Measurements from ENCODE around the gene PAMR1. TPM values are rescaled to one million over a fixed set of nuclear protein-coding genes. Genes with fewer than 3 reads are reported as not detected.
A peak's percentile ranks its signal among the peaks of the same experiment; 100 is the strongest.

The PAMR1 gene
- total RNA-seq, 1 donor from 2014 or later: 4.6 TPM

DNA sequence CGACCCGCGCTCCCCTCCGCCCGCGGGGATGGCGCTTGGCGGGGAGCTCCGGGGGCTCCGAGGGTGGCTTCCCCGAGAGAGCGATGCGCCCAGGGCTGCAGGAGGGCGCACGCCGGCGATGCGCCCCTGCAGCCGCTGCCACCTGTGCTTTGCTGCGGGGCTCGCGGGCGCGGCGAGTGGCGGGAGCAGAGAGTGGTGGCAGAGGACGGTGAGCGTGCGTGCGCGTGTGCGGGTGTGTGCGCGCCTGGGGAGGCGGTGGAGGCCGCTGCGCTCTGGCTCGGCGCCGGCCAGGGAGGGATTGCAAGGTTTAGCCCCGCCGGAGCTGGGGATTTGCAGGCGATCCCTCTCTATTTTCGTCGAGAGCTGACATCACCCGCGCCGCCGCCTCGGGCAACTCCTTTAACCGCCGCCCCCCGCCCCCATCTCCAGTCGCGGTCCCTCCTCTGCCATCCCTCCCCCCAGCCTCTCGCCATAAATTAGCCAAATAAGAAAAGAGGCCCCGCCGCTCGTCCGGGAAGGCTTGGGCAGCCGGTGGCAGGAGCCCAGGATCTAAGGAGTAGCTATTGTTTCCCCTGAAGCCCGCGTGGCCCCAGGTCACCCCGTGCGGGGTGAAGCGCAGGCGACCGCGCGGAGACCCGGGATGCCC lies 106.1 kb downstream of the PAMR1 start, which contains the start of gene SLC1A2:
SLC1A2 (minus strand) TSS at position 375 of the 646 bp plus-strand sequence. CDS start 592 bp downstream, outside the sequence.
- intact Hi-C loops (cut with DNase I): no loop called here
- Histone ChIP-seq H3K27me3 (peaks cover 10% of the 10 kb centered on the region), H3K27ac (no peak within 1 kb of the TSS), H3K36me3 (no peaks in the 10 kb centered on the region), H3K4me3 (peak within 1 kb of the TSS; percentile 44 to 66), H3K9me3 (no peaks in the 10 kb centered on the region), H3K4me1 (peaks cover 3 to 22% of the 10 kb centered on the region in 2 donors)
- no peak for DNase-seq (ENCODE audit: low spot score in 2 of 2)
- TF ChIP-seq, protein P1, sequence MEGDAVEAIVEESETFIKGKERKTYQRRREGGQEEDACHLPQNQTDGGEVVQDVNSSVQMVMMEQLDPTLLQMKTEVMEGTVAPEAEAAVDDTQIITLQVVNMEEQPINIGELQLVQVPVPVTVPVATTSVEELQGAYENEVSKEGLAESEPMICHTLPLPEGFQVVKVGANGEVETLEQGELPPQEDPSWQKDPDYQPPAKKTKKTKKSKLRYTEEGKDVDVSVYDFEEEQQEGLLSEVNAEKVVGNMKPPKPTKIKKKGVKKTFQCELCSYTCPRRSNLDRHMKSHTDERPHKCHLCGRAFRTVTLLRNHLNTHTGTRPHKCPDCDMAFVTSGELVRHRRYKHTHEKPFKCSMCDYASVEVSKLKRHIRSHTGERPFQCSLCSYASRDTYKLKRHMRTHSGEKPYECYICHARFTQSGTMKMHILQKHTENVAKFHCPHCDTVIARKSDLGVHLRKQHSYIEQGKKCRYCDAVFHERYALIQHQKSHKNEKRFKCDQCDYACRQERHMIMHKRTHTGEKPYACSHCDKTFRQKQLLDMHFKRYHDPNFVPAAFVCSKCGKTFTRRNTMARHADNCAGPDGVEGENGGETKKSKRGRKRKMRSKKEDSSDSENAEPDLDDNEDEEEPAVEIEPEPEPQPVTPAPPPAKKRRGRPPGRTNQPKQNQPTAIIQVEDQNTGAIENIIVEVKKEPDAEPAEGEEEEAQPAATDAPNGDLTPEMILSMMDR (IDR thresholded peaks at IDR 0.05): no peak

DNA sequence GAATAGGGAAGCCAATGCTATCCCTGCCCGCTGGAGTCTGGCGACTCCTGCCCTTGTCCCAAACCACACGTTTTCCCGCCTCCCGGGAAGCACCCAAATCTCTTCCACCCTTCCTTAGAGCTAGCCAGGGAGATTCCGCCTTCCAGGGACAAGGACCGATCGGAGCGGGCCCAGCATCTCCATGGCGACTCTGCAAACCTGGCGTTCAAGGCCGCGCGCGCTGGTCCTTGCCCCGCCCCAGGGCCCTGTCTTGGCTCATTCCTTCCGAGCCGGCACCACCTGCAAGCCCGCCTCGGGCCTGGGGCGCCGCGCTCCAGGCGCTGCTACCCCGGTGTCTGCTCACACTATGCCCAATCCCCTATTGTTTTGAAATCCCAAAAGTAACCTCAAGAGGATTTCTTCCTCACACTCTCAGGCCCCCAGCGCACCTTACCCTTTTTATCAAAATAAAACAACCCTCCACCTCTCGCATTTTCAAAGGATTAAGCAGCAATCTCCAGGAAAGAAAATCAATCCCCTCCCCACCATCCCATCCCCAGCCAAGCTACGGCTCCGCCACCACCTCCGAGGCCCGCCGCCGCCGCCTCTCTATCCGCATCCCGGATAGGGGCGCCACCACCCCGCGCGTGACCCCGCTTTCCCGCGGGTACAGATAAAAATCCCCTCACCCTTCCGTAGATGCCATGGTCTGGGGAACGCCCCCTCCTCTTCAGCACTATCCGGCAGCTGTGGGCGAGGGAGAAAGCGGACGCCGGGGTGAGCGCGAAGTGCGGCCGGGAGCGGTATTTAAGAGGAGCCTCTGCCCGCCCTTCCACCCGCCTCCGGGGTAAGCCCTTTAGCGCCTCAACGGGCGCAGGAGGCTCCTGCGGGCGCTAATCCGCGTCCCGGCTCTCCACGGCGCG lies 106.9 kb downstream of the PAMR1 start:
- Histone ChIP-seq H3K9me3 (no peaks in the 10 kb centered on the region), H3K4me1 (peaks cover 3 to 22% of the 10 kb centered on the region in 2 donors), H3K27ac (no peak overlapping the region), H3K36me3 (no peaks in the 10 kb centered on the region), H3K4me3 (peak overlapping the region; percentile 44 to 66), H3K27me3 (peaks cover 10% of the 10 kb centered on the region)
- TF ChIP-seq, protein P1 (IDR thresholded peaks at IDR 0.05): no peak
- DNase-seq (ENCODE audit: low spot score in 2 of 2): no peak
- intact Hi-C loops (cut with DNase I): no loop called here

DNA sequence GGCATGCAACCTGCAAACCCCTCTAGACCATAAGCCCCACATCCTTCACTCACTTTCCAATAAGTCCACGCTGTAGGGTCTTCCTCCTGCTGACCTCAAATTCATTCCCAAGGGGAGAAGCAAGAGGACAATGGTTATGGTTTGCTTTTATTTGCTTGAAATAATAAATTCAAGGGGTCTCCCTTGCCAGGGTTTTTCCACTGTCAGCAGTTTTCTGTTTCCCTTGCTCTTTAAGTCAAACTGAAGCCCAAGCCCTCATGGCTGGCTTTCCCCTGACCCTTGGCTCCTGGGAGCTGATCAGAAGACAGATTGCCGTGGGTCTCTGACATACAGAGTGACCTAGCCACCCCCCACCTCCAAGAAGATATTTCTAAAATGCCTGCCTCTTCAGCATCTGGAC lies 109.9 kb downstream of the PAMR1 start:
- Histone ChIP-seq H3K27me3 (peaks cover 10% of the 10 kb centered on the region), H3K9me3 (no peaks in the 10 kb centered on the region), H3K4me3 (no peak overlapping the region), H3K4me1 (peaks cover 3 to 22% of the 10 kb centered on the region in 2 donors), H3K36me3 (no peaks in the 10 kb centered on the region), H3K27ac (no peak overlapping the region)
- TF ChIP-seq, protein P1 (IDR thresholded peaks at IDR 0.05): no peak
- intact Hi-C loops (cut with DNase I): no loop called here
- no peak for DNase-seq (ENCODE audit: low spot score in 2 of 2)

- peaks cover 3 to 16% of the 10 kb centered on the region in 2 donors for H3K4me1 ChIP-seq
- H3K27me3 ChIP-seq: peaks cover 10% of the 10 kb centered on the region
- intact Hi-C loops (cut with DNase I): no loop called here
- TF ChIP-seq, protein P1 (IDR thresholded peaks at IDR 0.05): no peak
- no peak for DNase-seq (ENCODE audit: low spot score in 2 of 2)
- H3K4me3 ChIP-seq: no peak overlapping the region
- H3K9me3 ChIP-seq: no peaks in the 10 kb centered on the region
- H3K27ac ChIP-seq: no peak overlapping the region
- no peaks in the 10 kb centered on the region for H3K36me3 ChIP-seq
Measured at GRCh38 chr11:35414776-35415175, 110.6 kb downstream of the PAMR1 start.

DNA sequence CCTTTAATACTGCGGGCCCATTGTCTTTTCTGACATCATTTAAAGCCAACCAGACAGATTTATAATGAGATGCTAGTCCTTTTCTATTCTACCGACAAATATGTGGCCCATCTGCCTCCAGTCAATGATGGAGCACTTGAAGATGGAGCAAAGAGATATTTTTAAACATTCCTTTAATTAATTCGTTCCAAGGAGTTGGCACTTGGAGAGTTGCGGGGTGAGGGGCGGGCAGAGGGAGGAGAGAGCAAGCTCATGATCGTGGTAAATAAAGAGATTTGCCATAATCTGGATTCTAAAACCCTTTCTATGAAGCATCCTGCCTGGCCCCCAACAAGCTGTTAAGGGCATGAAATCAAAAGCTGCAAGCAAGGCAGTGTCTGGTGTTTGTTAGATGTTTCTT lies 111.1 kb downstream of the PAMR1 start:
- intact Hi-C loops (cut with DNase I): no loop called here
- DNase-seq (ENCODE audit: low spot score in 2 of 2): no peak
- TF ChIP-seq, protein P1 (IDR thresholded peaks at IDR 0.05): no peak
- Histone ChIP-seq H3K9me3 (no peaks in the 10 kb centered on the region), H3K36me3 (no peaks in the 10 kb centered on the region), H3K4me3 (no peak overlapping the region), H3K4me1 (peaks cover 3 to 12% of the 10 kb centered on the region in 2 donors), H3K27ac (no peak overlapping the region), H3K27me3 (peaks cover 10% of the 10 kb centered on the region)
